DND-41 (cell line): ENCODE data around the gene GDAP2.

Experiments
- ATAC-seq: fragments of 200-7000 bp; cut with Tn5 transposase; 3 replicates; pipeline ENCODE4 v1.9.1; 2021; ENCODE audit warnings: low read depth; ENCODE audit not compliant: insufficient read depth
- DNase-seq: peaks from one replicate; pipeline ENCODE4 v3.0.0-alpha.2; 2020
- H2AFZ ChIP-seq: 2 replicates; pipeline ENCODE4 v1.6.0; 2012; ENCODE audit warnings: low read depth, low read length
- H3K27ac ChIP-seq: 2 replicates; pipeline ENCODE4 v1.5.1; 2012; ENCODE audit warnings: low read length, inconsistent platforms
- H3K27me3 ChIP-seq: fragments of 200-600 bp; sonication (generic); 2 replicates; pipeline ENCODE4 v1.6.0; 2012; ENCODE audit warnings: low read length, mild to moderate bottlenecking, inconsistent platforms; ENCODE audit not compliant: insufficient read depth, poor library complexity
- H3K36me3 ChIP-seq: 2 replicates; pipeline ENCODE4 v1.5.1; 2012; ENCODE audit warnings: low read length, inconsistent platforms; ENCODE audit not compliant: insufficient read depth
- H3K4me1 ChIP-seq: 2 replicates; pipeline ENCODE4 v1.5.1; 2012; ENCODE audit warnings: mild to moderate bottlenecking, low read length; ENCODE audit not compliant: insufficient read depth
- H3K4me2 ChIP-seq: 2 replicates; pipeline ENCODE4 v1.6.0; 2012; ENCODE audit warnings: mild to moderate bottlenecking, moderate library complexity, low read length, inconsistent platforms; ENCODE audit not compliant: insufficient read depth
- H3K4me3 ChIP-seq, 2 experiments: fragments of 200-600 bp in 1 of 2; shearing (Covaris generic) in 1 of 2; 2 replicates each; pipeline ENCODE4 v1.5.1; 2012 to 2016; ENCODE audit warnings: inconsistent platforms in 2 of 2, low read length in 2 of 2, mild to moderate bottlenecking in 2 of 2, low read depth in 1 of 2, moderate library complexity in 1 of 2
- H3K79me2 ChIP-seq: 2 replicates; pipeline ENCODE4 v1.6.0; 2012; ENCODE audit warnings: low read length, inconsistent platforms; ENCODE audit not compliant: insufficient read depth
- H3K9ac ChIP-seq: 2 replicates; pipeline ENCODE4 v1.6.0; 2012; ENCODE audit warnings: low read depth, mild to moderate bottlenecking, inconsistent platforms, low read length, moderate library complexity
- H3K9me3 ChIP-seq: 2 replicates; pipeline ENCODE4 v1.5.1; 2012; ENCODE audit warnings: low read length, moderate library complexity, mild to moderate bottlenecking, inconsistent platforms; ENCODE audit not compliant: insufficient read depth, severe bottlenecking
- H4K20me1 ChIP-seq: 2 replicates; pipeline ENCODE4 v1.6.0; 2012; ENCODE audit warnings: low read length; ENCODE audit not compliant: insufficient read depth
- CTCF ChIP-seq: IDR thresholded peaks from 2 replicates; pipeline ENCODE4 v1.5.1; 2012; ENCODE audit warnings: borderline replicate concordance, low read length, moderate library complexity, mild to moderate bottlenecking; ENCODE audit not compliant: poor library complexity, severe bottlenecking; ENCODE audit errors: extremely low read depth
- EZH2 ChIP-seq: IDR thresholded peaks from 3 replicates; pipeline ENCODE4 v1.6.1; 2012; ENCODE audit warnings: borderline replicate concordance, low read depth, mild to moderate bottlenecking, moderate library complexity, low read length, inconsistent platforms; ENCODE audit not compliant: severe bottlenecking

GDAP2 gene

DNA sequence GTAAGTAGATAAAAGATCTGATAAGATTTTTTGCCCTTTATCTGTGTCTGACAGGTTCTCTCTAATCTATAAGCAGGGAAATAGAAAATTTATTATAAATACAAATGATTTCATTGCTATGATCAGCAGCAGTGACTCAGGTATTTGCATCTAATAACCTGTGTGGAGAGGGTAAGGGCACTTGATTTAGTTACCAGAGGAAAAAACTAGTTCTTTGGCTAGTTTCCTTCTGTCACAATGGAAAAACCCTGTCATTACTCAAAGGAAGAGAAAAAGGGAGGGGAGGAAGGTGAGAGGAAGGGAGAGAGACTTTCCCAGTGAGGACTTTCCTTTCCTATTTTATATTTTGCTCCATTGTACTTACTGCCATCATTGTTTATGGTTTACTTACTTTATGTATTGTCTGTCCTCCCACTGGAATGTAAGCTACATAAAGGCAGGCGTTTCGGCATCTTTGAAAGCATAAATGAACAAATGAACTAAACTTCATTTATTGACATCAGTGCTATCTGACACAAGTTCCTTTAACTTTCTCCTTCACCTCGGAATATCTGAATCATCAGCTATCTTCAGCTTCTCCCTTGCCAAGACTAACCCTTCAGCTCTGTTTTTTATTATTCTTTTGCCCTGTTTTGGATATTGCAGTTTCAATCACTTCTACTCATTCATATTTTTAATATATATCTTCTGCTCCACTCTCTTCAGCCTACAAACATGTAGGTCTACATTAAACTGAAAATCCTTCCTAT, 35.0 kb upstream of the GDAP2 start:
- no peak overlapping the region for H3K9ac ChIP-seq
- no peak overlapping the region for H3K4me2 ChIP-seq
- no peaks in the 10 kb centered on the region for H4K20me1 ChIP-seq
- H3K4me3 ChIP-seq: no peak overlapping the region
- DNase-seq: no peak
- H3K4me1 ChIP-seq: no peaks in the 10 kb centered on the region
- no peaks in the 10 kb centered on the region for H3K27me3 ChIP-seq
- H3K27ac ChIP-seq: no peak overlapping the region
- no peak overlapping the region for H2AFZ ChIP-seq
- H3K36me3 ChIP-seq: peaks cover 24% of the 10 kb centered on the region; the same call in 1 of the 2 replicates
- no peaks in the 10 kb centered on the region for H3K9me3 ChIP-seq
- TF ChIP-seq CTCF (no peak), EZH2 (no peak)
- H3K79me2 ChIP-seq: no peaks in the 10 kb centered on the region
- ATAC-seq: no peak

DNA sequence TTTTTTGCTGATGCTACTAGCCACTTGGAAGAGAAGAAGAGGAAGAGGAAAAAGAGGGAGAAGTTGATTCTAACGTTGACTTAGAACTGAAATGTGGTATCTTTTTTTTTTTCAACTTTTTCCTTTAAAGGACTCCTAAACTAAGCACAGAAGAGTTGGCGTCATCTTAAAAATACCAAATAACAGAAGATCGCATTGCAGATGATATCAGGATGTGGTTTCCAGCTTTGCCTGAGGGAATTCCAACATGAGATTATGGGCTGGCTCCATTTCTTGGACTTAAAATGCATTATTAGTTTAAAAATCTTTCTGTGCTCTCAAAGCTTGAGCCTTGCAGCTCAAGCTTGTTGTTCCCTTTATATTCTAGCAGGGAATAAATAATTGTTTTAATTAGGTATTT, 29.9 kb upstream of the GDAP2 start:
- peaks cover 75% of the 10 kb centered on the region for H3K36me3 ChIP-seq
- H3K9me3 ChIP-seq: no peaks in the 10 kb centered on the region
- ATAC-seq (no peak), DNase-seq (no peak)
- H3K4me1 ChIP-seq: no peaks in the 10 kb centered on the region
- H3K27ac ChIP-seq: no peak overlapping the region
- TF ChIP-seq EZH2 (no peak), CTCF (no peak)
- H2AFZ ChIP-seq: no peak overlapping the region
- H4K20me1 ChIP-seq: no peaks in the 10 kb centered on the region
- no peak overlapping the region for H3K4me3 ChIP-seq
- H3K9ac ChIP-seq: no peak overlapping the region
- no peak overlapping the region for H3K4me2 ChIP-seq
- H3K27me3 ChIP-seq: no peaks in the 10 kb centered on the region
- no peaks in the 10 kb centered on the region for H3K79me2 ChIP-seq

- Histone ChIP-seq H3K4me2 (no peak overlapping the region), H3K4me3 (no peak overlapping the region), H3K79me2 (no peaks in the 10 kb centered on the region), H3K27me3 (no peaks in the 10 kb centered on the region), H4K20me1 (no peaks in the 10 kb centered on the region), H3K27ac (no peak overlapping the region), H3K4me1 (no peaks in the 10 kb centered on the region), H3K9ac (no peak overlapping the region), H3K9me3 (no peaks in the 10 kb centered on the region), H2AFZ (no peak overlapping the region), H3K36me3 (peaks cover 98% of the 10 kb centered on the region)
- no peak for DNase-seq
- TF ChIP-seq CTCF (no peak), EZH2 (no peak)
- no peak for ATAC-seq
Measured at GRCh38 chr1:117952386-117952785, 23.0 kb upstream of the GDAP2 start.
